ENCODE data around the gene OTUD5. TPM values are rescaled to one million over a fixed set of nuclear protein-coding genes. Genes with fewer than 3 reads are reported as not detected.

Gene OTUD5
- total RNA-seq, result 40.3 and 40.5 TPM in 2 replicates

GRCh38 chrX:48957477-48957826 is at the start of gene OTUD5:
TSS of gene OTUD5 (minus strand) at chrX:48957607. CDS start at chrX:48957570, 37 bp downstream.

GRCh38 chrX:49002091-49002935 is 44.9 kb upstream of the OTUD5 start, which contains the start of gene GRIPAP1:
TSS of gene GRIPAP1 (minus strand) at chrX:49002264. CDS start at chrX:49002229, 35 bp downstream.

GRCh38 chrX:48971249-48972219 is 14.1 kb upstream of the OTUD5 start, which contains the start of gene KCND1:
TSS of gene KCND1 (minus strand) at chrX:48971844. CDS start at chrX:48970271, 1,573 bp downstream.

GRCh38 chrX:48918643-48919340 is 38.6 kb downstream of the OTUD5 start, which contains the start of gene PIM2:
TSS of gene PIM2 (minus strand) at chrX:48919024. CDS start at chrX:48918834, 190 bp downstream.

DNA sequence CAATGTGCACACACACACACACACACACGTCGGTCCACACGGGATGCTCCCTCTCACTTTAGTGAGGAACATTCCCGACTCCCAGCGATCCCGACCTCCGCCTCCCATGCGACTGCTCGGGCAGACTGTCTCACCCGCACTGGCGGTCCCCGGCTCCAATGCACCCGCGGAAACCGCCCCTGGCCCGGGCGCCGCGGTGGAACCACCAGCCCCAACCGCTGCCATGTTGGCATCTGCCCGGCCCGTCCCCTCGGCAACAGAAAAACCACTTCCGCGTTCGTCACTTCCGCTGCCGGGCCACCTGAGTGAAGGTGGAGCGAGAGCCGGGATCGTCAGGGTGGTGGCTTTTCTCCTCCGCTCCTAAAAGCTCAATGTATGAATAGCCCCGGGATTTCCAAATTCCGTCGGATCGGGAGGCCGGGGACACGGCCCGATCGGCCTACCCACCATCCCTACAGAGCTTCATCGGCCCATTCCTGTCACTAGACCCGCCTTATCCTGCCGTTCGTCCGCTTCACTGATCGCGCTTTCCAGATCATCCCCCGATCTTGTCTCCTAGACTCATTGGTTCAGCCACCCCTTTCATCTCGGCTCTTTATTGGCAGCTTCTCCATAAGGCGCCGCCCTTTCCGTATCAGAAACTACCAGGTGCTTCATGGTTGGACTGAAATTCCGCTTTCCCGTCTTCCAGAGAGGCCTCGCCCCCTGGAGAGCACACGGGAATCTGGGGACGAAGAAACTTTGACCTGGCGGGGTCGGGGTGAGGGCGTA is 45.8 kb downstream of the OTUD5 start, which contains the start of gene SLC35A2:
TSS of gene SLC35A2 (minus strand) at position 235 of the 771 bp plus-strand sequence. CDS start at position 225, 10 bp downstream.

DNA sequence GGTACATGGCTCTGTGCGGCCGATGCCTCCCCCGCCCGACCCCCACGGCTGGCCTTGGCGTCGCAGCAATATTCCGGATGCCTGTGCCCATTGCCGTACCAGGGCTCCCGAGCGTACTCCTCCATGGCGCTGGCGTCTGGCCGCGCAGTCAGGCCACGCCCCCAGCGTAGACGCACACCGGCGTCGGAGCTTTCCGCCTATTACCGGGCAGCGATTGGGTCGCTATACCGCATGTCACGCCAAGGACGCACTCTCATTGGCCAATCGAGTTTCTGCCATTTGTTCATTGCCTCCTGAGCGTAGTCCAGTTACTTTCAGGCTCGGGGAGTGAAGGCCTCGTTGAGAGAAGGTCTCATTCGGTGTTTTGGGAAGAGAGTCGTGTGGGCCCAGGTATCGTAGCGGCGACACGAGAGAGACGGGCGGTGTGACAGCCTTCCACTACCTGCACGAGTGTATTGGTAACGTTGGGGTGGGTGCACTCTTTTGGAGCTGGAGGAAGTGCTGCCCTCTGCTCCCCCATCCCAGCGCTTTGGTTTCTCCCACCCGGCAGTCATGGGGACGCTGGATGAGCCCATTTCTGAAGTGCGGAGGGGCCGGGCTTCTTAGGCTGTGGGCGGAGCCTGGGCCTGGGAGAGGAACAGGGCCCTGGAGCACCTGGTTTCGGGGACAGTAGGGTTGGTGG is 59.6 kb downstream of the OTUD5 start, which contains the start of the genes PQBP1 and TIMM17B:
TSS of gene PQBP1 (plus strand) at position 306 of the 682 bp plus-strand sequence. CDS start 580 bp downstream, outside the sequence.
TSS of gene TIMM17B (minus strand) at position 144 of the 682 bp plus-strand sequence. CDS start at position 125, 19 bp downstream.

Other genes starting within 250 kb of the OTUD5 start
- not detected in 2 replicates for gene GLOD5, start 195.9 kb downstream of the OTUD5 start, total RNA-seq
- not detected in 2 replicates for gene GATA1, start 171.0 kb downstream of the OTUD5 start, total RNA-seq
- 39.1 and 42.2 TPM in 2 replicates for gene HDAC6, start 155.5 kb downstream of the OTUD5 start, total RNA-seq
- 0.13 TPM in 1 of 2 replicates, not detected in the other for gene ERAS, start 131.1 kb downstream of the OTUD5 start, total RNA-seq
- 0.46 and 10.7 TPM in 2 replicates for gene PCSK1N, start 122.0 kb downstream of the OTUD5 start, total RNA-seq
- 18.1 and 20.5 TPM in 2 replicates for gene TIMM17B, start 59.8 kb downstream of the OTUD5 start, total RNA-seq
- 33.8 and 36.0 TPM in 2 replicates for gene PQBP1, start 59.7 kb downstream of the OTUD5 start, total RNA-seq
- 18.2 and 19.7 TPM in 2 replicates for gene SLC35A2, start 46.0 kb downstream of the OTUD5 start, total RNA-seq
- gene PIM2, start 38.6 kb downstream of the OTUD5 start, total RNA-seq, result 4.7 and 9.1 TPM in 2 replicates
- 2.3 and 2.8 TPM in 2 replicates for gene KCND1, start 14.2 kb upstream of the OTUD5 start, total RNA-seq
- 22.3 and 24.3 TPM in 2 replicates for gene GRIPAP1, start 44.7 kb upstream of the OTUD5 start, total RNA-seq
- gene TFE3, start 85.8 kb upstream of the OTUD5 start, total RNA-seq, result 51.7 and 53.5 TPM in 2 replicates
- 0.98 and 1.3 TPM in 2 replicates for gene CCDC120, start 101.4 kb upstream of the OTUD5 start, total RNA-seq
- 28.1 and 28.6 TPM in 2 replicates for gene PRAF2, start 116.4 kb upstream of the OTUD5 start, total RNA-seq
- 42.9 and 44.4 TPM in 2 replicates for gene WDR45, start 122.3 kb upstream of the OTUD5 start, total RNA-seq
- gene GPKOW, start 166.1 kb upstream of the OTUD5 start, total RNA-seq, result 18.2 and 18.9 TPM in 2 replicates
- gene MAGIX, start 205.2 kb upstream of the OTUD5 start, total RNA-seq, result 2.2 and 4.2 TPM in 2 replicates
- gene PLP2, start 214.3 kb upstream of the OTUD5 start, total RNA-seq, result 21.6 and 22.8 TPM in 2 replicates
- 8.6 and 15.0 TPM in 2 replicates for gene PRICKLE3, start 228.8 kb upstream of the OTUD5 start, total RNA-seq
- 0.52 and 0.59 TPM in 2 replicates for gene SYP, start 242.6 kb upstream of the OTUD5 start, total RNA-seq

Data from smooth muscle cell of the pulmonary artery (primary cell).